Gastrocnemius medialis (tissue), 4 donors: ENCODE measurements around the gene SAMD4B. TPM values are rescaled to one million over a fixed set of nuclear protein-coding genes. Genes with fewer than 3 reads are reported as not detected.

ENCODE experiments used
- ATAC-seq, 2 donors: fragments of 150-250 bp; one replicate each; pipeline ENCODE4 v1.9.1; 2016
- DNase-seq, 2 donors: peaks; one replicate each; pipeline ENCODE4 v3.0.0-alpha.2; 2019
- H3K27ac ChIP-seq, 4 donors: fragments of 200-600 bp; sonication (generic); 1 replicate in 1 of 4; 2 replicates in 3 of 4; pipeline ENCODE4 v1.5.1; 2016 to 2018; ENCODE audit warnings: mild to moderate bottlenecking in 2 of 4, moderate library complexity in 1 of 4
- H3K27me3 ChIP-seq, 3 donors: fragments of 200-600 bp; sonication (generic) in 2 of 3; 1 replicate in 1 of 3; 2 replicates in 2 of 3; pipeline versions ENCODE4 v1.5.1 to v1.6.0; 2016 to 2019; ENCODE audit warnings: mild to moderate bottlenecking in 1 of 3, moderate library complexity in 1 of 3
- H3K36me3 ChIP-seq, 2 donors: fragments of 200-600 bp; sonication (generic) in 1 of 2; one replicate each; pipeline ENCODE4 v1.5.1; 2017 to 2018
- H3K4me1 ChIP-seq, 2 donors: fragments of 200-600 bp; sonication (generic) in 1 of 2; one replicate each; pipeline ENCODE4 v1.5.1; 2016 to 2017; ENCODE audit warnings: mild to moderate bottlenecking in 2 of 2
- H3K4me3 ChIP-seq, 4 donors: fragments of 200-600 bp; sonication (generic) in 3 of 4; 1 replicate in 1 of 4; 2 replicates in 3 of 4; pipeline ENCODE4 v1.5.1; 2016 to 2019; ENCODE audit warnings: mild to moderate bottlenecking in 2 of 4
- H3K9me3 ChIP-seq, 3 donors: fragments of 200-600 bp; sonication (generic) in 2 of 3; 1 replicate in 1 of 3; 2 replicates in 2 of 3; pipeline ENCODE4 v1.5.1; 2016 to 2019
- CTCF ChIP-seq, 5 experiments: fragments of 450-650 bp in 3 of 5; fragments of 200-600 bp in 2 of 5; sonication (generic) in 2 of 5; IDR thresholded peaks in 4 of 5; conservative IDR thresholded peaks in 1 of 5; 1 replicate in 4 of 5; 2 replicates in 1 of 5; pipeline ENCODE4 v1.5.1; 2016 to 2019; ENCODE audit warnings: antibody characterized with exemption in 5 of 5, mild to moderate bottlenecking in 3 of 5, moderate library complexity in 3 of 5
- POLR2A ChIP-seq, 2 donors: fragments of 450-650 bp; IDR thresholded peaks; one replicate each; pipeline ENCODE4 v1.6.1; 2017; ENCODE audit warnings: antibody characterized with exemption in 2 of 2, mild to moderate bottlenecking in 2 of 2, moderate library complexity in 2 of 2
- in situ Hi-C, 4 donors: fragments of 200-750 bp; cut with MboI; loops; one replicate each; pipeline versions ENCODE4 v1.15.0 to v1.8.0; 2017; ENCODE audit warnings: low sequenced_read_pairs in 4 of 4
- intact Hi-C: fragments of 100-400 bp; cut with DNase I; formaldehyde crosslinking; loops from one replicate; pipeline ENCODE4 v1.15.1; 2023; ENCODE audit warnings: low total_unique reads
- total RNA-seq, 4 donors: library from RNA; depleted of rRNA; stranded (reverse); fragments of >200 nt; gene quantifications; one replicate each; pipeline versions ENCODE4 v1.1.0 to v1.2.3, GENCODE V29; 2016

The SAMD4B gene
- total RNA-seq, 4 donors from 2014 or later: 30.9 to 63.7 (median 59.2) TPM

- ATAC-seq: no peak
- Histone ChIP-seq H3K27me3 (peaks cover 38 to 58% (median 58%) of the 10 kb centered on the region in 3 donors), H3K4me3 (no peak overlapping the region), H3K27ac (no peak overlapping the region), H3K9me3 (no peaks in the 10 kb centered on the region), H3K36me3 (no peaks in the 10 kb centered on the region), H3K4me1 (no peaks in the 10 kb centered on the region)
- in situ Hi-C loops: no loop called here
- no peak for DNase-seq
- TF ChIP-seq POLR2A (IDR thresholded peaks at IDR 0.05) (no peak), CTCF (IDR thresholded peaks at IDR 0.05 in 4 of 5, conservative IDR thresholded peaks at IDR 0.05 in 1 of 5) (no peak)
- intact Hi-C loops: no loop called here
Measured at GRCh38 chr19:39303373-39304184, 38.6 kb upstream of the SAMD4B start.

GRCh38 chr19:39304185-39304513 is 38.1 kb upstream of the SAMD4B start:
- no peaks in the 10 kb centered on the region for H3K36me3 ChIP-seq
- no peak overlapping the region for H3K4me3 ChIP-seq
- peaks cover 42 to 64% (median 61%) of the 10 kb centered on the region in 3 donors for H3K27me3 ChIP-seq
- H3K9me3 ChIP-seq: no peaks in the 10 kb centered on the region
- no peak overlapping the region for H3K27ac ChIP-seq
- H3K4me1 ChIP-seq: no peaks in the 10 kb centered on the region
- ATAC-seq (no peak), DNase-seq (no peak)
- in situ Hi-C loops: no loop called here
- no peak for TF ChIP-seq CTCF (IDR thresholded peaks at IDR 0.05 in 4 of 5, conservative IDR thresholded peaks at IDR 0.05 in 1 of 5)
- TF ChIP-seq POLR2A (IDR thresholded peaks at IDR 0.05): no peak
- intact Hi-C loops: no loop called here

- H3K4me3 ChIP-seq: no peak overlapping the region
- no peak overlapping the region for H3K27ac ChIP-seq
- in situ Hi-C loops (no loop called here), intact Hi-C loops (no loop called here)
- H3K9me3 ChIP-seq: no peaks in the 10 kb centered on the region
- H3K27me3 ChIP-seq: peaks cover 42 to 66% (median 64%) of the 10 kb centered on the region in 3 donors
- ATAC-seq (no peak), DNase-seq (no peak)
- TF ChIP-seq CTCF (IDR thresholded peaks at IDR 0.05 in 4 of 5, conservative IDR thresholded peaks at IDR 0.05 in 1 of 5): no peak
- no peak for TF ChIP-seq POLR2A (IDR thresholded peaks at IDR 0.05)
- no peaks in the 10 kb centered on the region for H3K36me3 ChIP-seq
- H3K4me1 ChIP-seq: no peaks in the 10 kb centered on the region
Measured at GRCh38 chr19:39304701-39305571, 37.3 kb upstream of the SAMD4B start.

GRCh38 chr19:39306075-39306474 is 36.1 kb upstream of the SAMD4B start:
- ATAC-seq (no peak), DNase-seq (no peak)
- Histone ChIP-seq H3K4me1 (no peaks in the 10 kb centered on the region), H3K9me3 (no peaks in the 10 kb centered on the region), H3K4me3 (no peak overlapping the region), H3K27ac (no peak overlapping the region), H3K36me3 (no peaks in the 10 kb centered on the region), H3K27me3 (peaks cover 42 to 67% (median 66%) of the 10 kb centered on the region in 3 donors)
- intact Hi-C loops (no loop called here), in situ Hi-C loops (no loop called here)
- TF ChIP-seq CTCF (IDR thresholded peaks at IDR 0.05 in 4 of 5, conservative IDR thresholded peaks at IDR 0.05 in 1 of 5) (no peak), POLR2A (IDR thresholded peaks at IDR 0.05) (no peak)
